Activated CD8-positive, alpha-beta memory T cell treated with anti-CD3 and anti-CD28 coated beads, Interleukin-2, amount 50 U/mL, for 48 hours (primary cell): ENCODE measurements around the gene DNAJB11.

Source experiments
- DNase-seq: peaks from one replicate; pipeline ENCODE4 v3.0.0-alpha.2; 2020

The DNAJB11 gene

DNA sequence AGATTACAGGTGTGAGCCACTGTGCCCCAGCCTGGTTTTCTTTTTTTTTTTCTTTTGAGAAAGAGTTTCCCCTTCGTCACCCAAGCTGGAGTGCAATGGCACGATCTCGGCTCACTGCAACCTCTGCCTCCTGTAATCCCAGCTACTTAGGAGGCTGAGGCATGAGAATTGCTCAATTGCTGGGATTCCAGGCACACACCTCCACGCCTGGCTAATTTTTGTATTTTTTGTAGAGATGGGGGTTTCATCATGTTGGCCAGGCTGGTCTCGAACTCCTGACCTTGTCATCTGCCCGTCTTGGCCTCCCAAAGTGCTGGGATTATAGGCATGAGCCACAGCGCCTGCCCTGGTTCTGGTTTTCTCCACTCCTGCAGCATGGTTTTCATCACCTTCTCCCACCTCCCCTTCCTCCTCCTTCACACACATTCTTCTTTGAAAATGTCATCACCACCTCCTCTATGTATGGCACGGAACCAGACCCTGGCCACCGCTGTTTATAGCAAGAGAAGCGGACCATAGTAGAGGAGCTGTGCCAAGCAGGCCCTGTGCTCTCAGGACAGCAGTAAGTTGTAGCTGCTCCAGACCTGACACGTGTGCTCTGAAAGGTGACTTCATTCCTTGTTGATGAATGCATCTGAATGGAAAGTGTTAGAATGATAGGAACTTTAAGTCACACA lies 27.7 kb downstream of the DNAJB11 start:
- DNase-seq, result no peak

DNA sequence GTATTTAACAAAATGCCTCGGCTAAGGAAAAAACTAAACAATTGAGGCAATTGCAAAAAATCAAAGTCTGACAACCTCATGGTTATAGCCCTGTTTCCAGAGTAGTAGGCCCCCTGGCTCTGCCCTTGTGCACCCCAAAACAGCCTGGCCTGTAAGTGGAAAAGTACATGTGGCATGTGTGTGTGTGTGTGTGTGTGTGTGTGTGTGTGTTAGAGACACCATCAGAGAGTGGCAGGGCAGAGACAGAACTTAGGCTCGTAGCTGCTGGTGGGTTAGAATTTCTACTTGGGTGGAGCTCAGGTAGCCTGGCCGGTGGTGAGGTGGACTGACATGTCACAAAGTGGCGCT lies 28.2 kb downstream of the DNAJB11 start:
- no peak for DNase-seq

DNA sequence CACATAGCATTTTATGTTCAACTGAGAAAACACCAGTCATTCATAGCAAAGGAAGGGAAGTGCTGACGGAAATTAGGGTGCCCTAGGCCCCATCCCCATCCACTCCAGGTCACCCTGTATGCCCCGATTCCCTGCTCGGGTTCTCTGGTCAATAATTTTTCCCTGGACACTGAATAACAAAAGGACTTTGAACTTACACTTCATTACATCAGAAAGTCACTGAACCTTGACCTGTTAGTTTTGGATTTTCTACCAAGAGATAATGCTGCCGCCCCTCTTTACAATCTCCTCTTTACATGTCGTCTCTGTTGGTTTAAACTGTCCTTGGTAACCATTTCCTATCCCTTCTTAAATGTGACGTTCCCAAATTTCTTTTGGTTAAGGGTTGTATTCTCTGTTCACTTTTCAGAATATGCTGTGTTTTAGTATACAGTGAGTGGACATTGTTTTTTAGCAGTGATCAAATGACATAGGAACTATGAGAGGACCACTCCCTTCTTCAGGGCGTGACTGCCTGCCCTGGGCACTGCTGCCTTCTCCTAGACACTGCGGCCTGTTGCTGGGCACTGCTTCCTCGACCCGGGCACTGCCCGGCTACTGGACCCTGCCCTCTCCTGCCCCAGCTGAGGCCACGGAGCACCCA lies 28.7 kb downstream of the DNAJB11 start:
- DNase-seq, result no peak

DNA sequence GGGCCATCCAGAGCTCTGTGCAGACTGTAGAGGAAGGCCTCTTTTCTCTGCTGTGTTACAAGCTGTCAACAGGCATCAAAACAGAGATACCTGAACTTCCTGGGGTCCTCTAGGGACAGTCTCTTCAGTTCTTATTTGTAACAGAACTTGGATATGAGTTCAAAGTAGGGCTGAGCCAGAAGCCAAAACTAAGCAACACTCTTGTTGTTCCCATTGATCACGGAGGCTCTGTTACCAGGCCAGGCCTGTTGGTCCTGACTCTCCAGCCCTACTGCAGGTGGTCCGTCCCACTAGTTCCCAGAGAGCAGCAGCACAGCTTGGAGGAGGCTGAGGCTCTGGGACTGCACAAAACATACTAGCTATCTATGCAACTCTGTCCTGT lies 29.3 kb downstream of the DNAJB11 start:
- no peak for DNase-seq

DNA sequence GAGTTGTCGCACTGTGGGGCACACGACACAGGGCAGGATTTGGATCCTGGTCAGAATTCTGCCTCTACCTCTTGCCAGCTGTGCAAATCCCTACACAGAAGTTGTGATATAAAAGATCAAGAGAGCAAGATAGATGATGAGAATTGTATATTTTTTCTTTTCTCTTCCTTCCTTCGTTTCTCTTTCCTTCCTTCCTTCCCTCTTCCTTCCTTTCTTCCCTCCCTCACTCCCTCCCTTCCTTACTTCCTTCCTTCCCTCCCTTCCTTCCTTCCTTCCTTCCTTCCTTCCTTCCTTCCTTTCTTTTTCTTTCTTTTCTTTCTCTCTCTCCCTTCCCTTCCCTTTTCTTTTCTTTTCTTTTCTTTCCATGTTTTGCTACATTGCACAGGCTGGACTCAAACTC lies 30.4 kb downstream of the DNAJB11 start:
- DNase-seq, result no peak

DNA sequence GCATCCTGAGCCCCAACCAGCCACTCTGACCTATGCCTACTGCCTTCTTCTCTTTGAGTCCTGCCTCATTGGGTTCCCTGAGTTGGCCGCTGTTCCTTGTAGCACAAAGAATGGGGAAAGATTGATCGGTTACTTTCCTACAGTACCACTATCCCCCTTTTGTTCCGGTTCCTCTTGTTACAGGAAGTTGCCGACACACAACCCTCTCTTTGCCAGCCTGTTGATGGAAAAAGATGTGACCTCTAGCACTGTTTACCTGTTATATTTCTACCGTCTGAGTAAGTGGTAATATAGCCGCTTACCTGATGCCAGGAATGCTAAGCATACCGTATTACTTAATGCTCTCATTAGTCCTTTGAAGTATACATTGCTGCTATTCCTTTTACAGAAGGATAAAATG lies 32.6 kb downstream of the DNAJB11 start:
- DNase-seq, result no peak

DNA sequence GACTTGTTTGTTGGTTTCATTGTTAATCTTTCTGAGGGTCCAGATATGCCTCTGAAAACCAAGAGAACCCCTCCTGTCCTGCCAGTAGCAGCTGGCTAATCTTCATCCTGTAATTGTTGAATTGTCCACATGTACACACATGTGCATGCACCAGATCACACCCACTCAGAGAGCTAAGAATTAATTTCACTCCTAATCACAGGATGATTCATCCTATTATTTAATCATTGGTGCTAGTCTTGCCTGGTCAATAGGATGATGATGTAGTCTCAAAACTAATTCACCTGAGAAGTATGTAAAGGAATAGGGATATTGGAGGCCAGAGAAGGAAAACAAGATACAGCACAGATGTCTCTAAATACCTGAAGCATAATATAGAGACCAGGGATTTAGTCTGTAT lies 34.6 kb downstream of the DNAJB11 start:
- DNase-seq, result no peak

GRCh38 chr3:186605561-186606545 lies 35.3 kb downstream of the DNAJB11 start:
- no peak for DNase-seq

- no peak for DNase-seq
Observed at GRCh38 chr3:186608624-186609215, 38.2 kb downstream of the DNAJB11 start.

- DNase-seq, result no peak
Observed at GRCh38 chr3:186609247-186609868, 38.8 kb downstream of the DNAJB11 start.

DNA sequence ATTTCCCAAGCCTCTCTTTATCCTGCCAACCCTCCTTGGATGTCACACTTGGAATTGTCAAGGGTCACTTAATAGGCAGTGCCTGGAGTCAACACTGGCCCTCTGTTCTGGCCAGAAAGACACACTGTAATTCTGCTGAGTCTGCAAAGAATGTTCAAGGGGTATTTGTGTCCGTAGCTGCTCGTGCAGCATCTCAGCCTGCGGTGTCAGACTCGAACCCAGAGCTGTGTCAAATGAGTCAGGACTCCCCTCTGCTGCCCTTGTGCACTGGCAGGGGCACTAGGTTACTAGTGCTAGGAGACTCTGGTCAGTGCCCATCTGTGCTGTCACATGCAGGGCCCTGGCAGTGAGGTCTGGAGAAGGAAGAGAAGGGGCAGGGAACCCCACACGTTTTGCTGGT lies 41.5 kb downstream of the DNAJB11 start:
- DNase-seq, result no peak

GRCh38 chr3:186612721-186613636 lies 42.5 kb downstream of the DNAJB11 start, which contains the start of gene AHSG:
Gene AHSG (plus strand): TSS chr3:186613060. CDS start chr3:186613142, 82 bp downstream.
- DNase-seq, result no peak

- DNase-seq, result no peak
Observed at GRCh38 chr3:186613637-186614265, 43.2 kb downstream of the DNAJB11 start.

GRCh38 chr3:186614266-186614596 lies 43.7 kb downstream of the DNAJB11 start:
- DNase-seq, result no peak

GRCh38 chr3:186614597-186615483 lies 44.3 kb downstream of the DNAJB11 start:
- peak; percentile 87 for DNase-seq

- DNase-seq, result no peak
Observed at GRCh38 chr3:186616299-186616617, 45.7 kb downstream of the DNAJB11 start.

GRCh38 chr3:186617036-186617946 lies 46.8 kb downstream of the DNAJB11 start:
- peak; percentile 92 for DNase-seq

GRCh38 chr3:186618318-186618938 lies 47.9 kb downstream of the DNAJB11 start:
- DNase-seq, result no peak

GRCh38 chr3:186619787-186620212 lies 49.3 kb downstream of the DNAJB11 start:
- DNase-seq, result no peak
